HL-60/S4 treated with retinoic acid at 250 ng/mL for 4 days and 3 days (cell line): ENCODE measurements around the gene POLN.

ENCODE experiments used
- in situ Hi-C: fragments of 300-500 bp; cut with MboI; formaldehyde crosslinking; loops from 2 replicates; pipeline ENCODE4 v1.7.0; 2022; ENCODE audit warnings: low sequenced_read_pairs

The POLN gene

GRCh38 chr4:2090642-2091041 is 151.3 kb downstream of the POLN start:
- in situ Hi-C loops: no loop called here

- in situ Hi-C loops: no loop called here
Observed at GRCh38 chr4:2089222-2089621, 152.7 kb downstream of the POLN start.

GRCh38 chr4:2087170-2087569 is 154.8 kb downstream of the POLN start:
- in situ Hi-C loops: no loop called here

- in situ Hi-C loops: no loop called here
Observed at GRCh38 chr4:2085496-2085901, 156.4 kb downstream of the POLN start.

GRCh38 chr4:2084316-2084715 is 157.6 kb downstream of the POLN start:
- in situ Hi-C loops: no loop called here

- in situ Hi-C loops: no loop called here
Observed at GRCh38 chr4:2083826-2084160, 158.1 kb downstream of the POLN start.

- in situ Hi-C loops: no loop called here
Observed at GRCh38 chr4:2083116-2083825, 158.7 kb downstream of the POLN start.

- in situ Hi-C loops: no loop called here
Observed at GRCh38 chr4:2082627-2083026, 159.3 kb downstream of the POLN start.

GRCh38 chr4:2082118-2082517 is 159.8 kb downstream of the POLN start:
- in situ Hi-C loops: no loop called here

- in situ Hi-C loops: no loop called here
Observed at GRCh38 chr4:2081540-2081939, 160.4 kb downstream of the POLN start.

GRCh38 chr4:2080429-2081300 is 161.3 kb downstream of the POLN start:
- in situ Hi-C loops: no loop called here

GRCh38 chr4:2079926-2080325 is 162.0 kb downstream of the POLN start:
- in situ Hi-C loops: no loop called here

- in situ Hi-C loops: no loop called here
Observed at GRCh38 chr4:2079006-2079405, 162.9 kb downstream of the POLN start.

GRCh38 chr4:2078584-2078983 is 163.3 kb downstream of the POLN start:
- in situ Hi-C loops: no loop called here

- in situ Hi-C loops: no loop called here
Observed at GRCh38 chr4:2077537-2078460, 164.1 kb downstream of the POLN start.

- in situ Hi-C loops: no loop called here
Observed at GRCh38 chr4:2076908-2077536, 164.9 kb downstream of the POLN start.

- in situ Hi-C loops: no loop called here
Observed at GRCh38 chr4:2075987-2076907, 165.7 kb downstream of the POLN start.

GRCh38 chr4:2075171-2075986 is 166.5 kb downstream of the POLN start:
- in situ Hi-C loops: no loop called here

GRCh38 chr4:2074588-2074987 is 167.3 kb downstream of the POLN start:
- in situ Hi-C loops: no loop called here
